Fibroblast of skin of back (primary cell): Measurements from ENCODE around the gene C19orf38.
A peak's percentile ranks its signal among the peaks of the same experiment; 100 is the strongest.
"Not testable (repeated sequence)": the region's sequence is repeated elsewhere in the genome, so short reads cannot be mapped to it uniquely, and the experiment has no call there.

Experiments
- DNase-seq: peaks from one replicate; pipeline ENCODE4 v3.0.0-alpha.2; 2013

The C19orf38 gene

GRCh38 chr19:10852098-10852800 is 4.0 kb downstream of the C19orf38 start:
- DNase-seq, result peak; percentile 82

DNA sequence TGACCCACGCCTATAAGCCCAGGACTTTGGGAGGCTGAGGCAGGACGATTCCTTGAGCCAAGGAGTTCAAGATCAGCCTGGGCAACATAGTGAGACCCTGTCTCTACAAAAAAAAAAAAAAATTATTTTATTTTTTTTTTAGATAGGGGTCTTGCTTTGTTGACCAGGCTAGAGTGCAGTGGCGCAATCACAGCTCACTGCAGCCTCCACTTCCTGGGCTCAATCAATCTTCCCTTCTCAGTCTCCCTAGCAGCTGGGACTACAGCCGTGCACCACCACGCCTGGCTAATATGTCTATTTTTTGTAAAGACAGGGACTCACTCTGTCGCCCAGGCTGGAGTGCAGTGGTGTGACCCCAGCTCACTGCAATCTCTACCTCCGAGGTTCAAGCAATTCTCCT is 4.7 kb downstream of the C19orf38 start:
- no peak for DNase-seq

DNA sequence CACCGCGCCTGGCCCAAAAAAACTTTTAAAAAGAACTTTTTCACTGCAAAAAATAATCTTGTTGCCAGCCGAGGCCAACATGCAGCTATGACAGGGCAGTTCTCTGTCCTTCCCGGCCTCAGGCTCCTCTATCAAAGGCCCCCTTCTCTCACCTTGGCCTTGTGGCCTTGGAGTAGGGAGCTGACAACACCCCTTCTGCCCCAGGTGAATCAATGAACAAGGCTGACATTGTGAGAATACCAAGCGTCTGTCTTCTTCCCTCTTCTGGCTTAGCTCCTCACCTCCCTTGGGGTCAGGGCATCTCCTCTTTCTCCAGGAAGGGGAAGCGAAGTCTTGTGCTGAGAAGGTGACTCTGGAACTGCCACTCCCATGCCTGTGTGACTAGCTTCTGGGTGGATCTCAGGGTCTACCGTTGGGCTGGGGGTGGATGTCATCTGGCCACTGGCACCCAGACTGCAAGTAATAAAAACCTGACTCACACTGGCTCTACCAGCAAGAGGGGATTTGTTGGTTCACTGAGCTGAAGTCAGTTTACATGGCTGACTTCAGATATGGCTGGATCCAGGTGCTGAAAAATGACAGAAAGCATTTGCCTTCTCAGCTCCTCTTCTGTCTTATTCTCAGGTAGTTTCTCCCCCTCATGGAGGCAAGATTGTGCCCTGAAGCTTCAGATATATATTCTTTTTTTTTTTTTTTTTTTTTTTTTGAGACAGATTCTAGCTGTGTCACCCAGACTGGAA is 6.3 kb downstream of the C19orf38 start:
- DNase-seq, result no peak

DNA sequence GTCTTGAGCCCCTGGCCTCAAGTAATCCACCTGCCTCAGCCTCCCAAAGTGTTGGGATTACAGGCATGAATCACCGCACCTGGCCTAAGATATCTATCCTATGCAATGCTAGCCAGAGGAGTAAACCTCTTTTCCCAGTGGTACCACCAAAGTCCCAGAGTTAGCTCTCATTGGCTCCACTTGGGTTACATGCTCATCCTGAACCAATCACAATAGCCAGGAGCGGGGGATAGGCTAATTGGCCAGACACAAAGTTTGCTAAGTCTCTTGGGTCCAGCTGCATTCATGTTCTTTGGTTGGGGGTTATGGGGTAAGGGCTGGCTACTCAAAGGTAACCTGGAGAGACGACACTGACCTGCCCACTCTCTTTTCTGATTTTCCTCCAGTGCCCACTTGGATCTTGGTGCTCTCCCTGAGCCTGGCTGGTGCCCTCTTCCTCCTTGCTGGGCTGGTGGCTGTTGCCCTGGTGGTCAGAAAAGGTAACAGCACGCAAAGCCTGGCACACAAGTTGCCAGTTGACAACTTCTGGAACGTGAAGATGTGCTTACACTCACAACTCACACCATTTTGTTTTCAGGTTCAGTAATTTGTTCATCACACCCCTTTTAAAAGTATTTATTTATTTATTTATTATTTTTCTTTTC is 7.8 kb downstream of the C19orf38 start:
- DNase-seq, result peak; percentile 23

DNA sequence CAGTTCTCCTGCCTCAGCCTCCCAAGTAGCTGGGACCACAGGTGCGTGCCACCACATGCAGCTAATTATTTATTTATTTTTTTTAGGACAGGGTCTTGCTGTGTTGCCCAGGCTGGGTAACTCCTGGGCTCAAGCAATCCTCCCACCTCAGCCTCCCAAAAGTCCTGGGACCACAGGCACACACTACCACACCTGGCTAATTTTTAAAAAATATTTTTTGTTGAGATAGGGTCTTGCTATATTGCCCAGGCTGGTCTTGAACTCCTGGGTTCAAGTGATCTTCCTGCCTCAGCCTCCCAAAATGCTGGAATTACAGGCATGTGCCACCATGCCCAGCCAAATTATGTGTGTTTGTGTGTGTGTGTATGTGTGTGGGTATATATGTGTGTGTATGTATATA is 8.7 kb downstream of the C19orf38 start:
- DNase-seq, result not testable (repeated sequence)

- DNase-seq, result peak; percentile 22
Observed at GRCh38 chr19:10858204-10858828, 10.1 kb downstream of the C19orf38 start.

GRCh38 chr19:10861103-10861651 is 13.0 kb downstream of the C19orf38 start:
- DNase-seq, result peak; percentile 29

DNA sequence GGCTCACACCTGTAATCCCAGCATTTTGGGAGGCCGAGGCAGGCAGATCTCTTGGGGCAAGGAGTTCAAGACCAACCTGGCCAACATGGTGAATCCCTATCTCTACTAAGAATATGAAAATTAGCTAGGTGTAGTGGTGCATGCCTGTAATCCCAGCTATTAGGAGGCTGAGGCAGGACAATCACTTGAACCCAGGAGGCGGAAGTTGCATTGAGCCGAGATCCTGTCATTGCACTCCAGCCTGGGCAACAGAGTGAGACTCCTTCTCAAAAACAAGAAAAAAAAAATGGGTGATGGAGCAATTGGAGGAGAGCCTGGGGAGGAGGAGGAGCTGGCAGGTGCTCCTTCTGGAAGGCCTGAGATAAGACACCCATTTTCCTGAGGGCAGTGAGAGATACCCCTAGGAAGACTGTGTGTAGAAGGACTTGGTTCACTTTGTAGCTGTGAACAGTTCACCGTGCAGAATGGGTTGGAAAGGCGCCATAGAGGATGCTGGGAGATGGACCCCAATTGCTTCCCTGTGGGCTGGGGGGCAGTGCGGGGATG is 14.4 kb downstream of the C19orf38 start:
- no peak for DNase-seq

DNA sequence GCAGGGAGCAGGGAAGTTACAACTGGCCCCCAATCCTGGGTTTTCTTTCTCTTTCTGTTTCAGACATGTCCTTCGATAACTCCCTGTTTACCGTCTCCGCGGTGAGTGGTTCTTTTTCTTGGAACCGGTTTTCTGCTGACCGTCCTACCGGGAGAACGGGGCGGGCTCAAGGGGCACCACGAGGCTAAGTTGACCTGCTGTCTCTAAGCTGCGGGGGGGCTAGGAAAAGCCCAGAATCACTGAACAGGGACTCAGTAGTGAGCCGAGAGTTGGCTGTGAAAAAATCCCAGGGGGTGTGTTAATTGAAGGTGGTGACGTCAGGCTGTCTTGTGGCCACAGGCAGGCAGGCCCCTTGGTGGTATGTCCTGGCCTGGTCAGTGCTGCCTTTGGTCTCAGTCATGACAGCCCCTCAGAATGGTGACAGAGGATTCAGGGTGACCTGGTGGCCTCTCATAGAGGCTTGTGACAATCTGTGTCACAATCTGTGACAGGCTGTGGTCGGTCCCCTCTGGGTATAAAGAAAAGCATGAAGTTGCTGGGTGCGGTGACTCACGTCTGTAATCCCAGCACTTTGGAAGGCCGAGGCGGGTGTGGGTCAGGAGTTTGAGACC is 15.0 kb downstream of the C19orf38 start:
- DNase-seq, result peak; percentile 67

DNA sequence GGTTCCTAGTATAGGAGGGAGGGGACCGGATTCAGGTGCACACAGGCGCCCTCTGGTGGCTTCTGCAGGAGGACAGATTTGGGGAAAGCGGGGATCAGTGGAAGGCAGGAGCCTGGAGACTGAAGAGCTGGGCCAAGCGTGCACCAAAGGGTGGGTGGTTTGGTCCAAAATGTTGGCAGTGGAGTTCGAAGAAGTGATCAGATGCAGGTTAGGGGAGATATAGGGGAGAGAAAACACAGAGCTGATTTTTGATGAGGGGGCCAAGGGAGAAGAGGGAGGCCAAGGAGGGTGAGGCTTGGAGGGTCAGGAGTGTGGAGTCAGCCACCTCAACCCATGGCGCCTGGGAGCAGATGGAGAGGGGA is 16.3 kb downstream of the C19orf38 start:
- DNase-seq, result peak; percentile 73

GRCh38 chr19:10866495-10866894 is 18.3 kb downstream of the C19orf38 start:
- DNase-seq, result no peak

- no peak for DNase-seq
Observed at GRCh38 chr19:10868872-10869547, 20.8 kb downstream of the C19orf38 start.

GRCh38 chr19:10869872-10870311 is 21.7 kb downstream of the C19orf38 start:
- not testable (repeated sequence) for DNase-seq

- no peak for DNase-seq
Observed at GRCh38 chr19:10870501-10870954, 22.3 kb downstream of the C19orf38 start.

GRCh38 chr19:10870955-10871603 is 22.9 kb downstream of the C19orf38 start, which contains the start of gene CARM1:
Gene CARM1 (plus strand): TSS chr19:10871553. CDS start chr19:10871703, 150 bp downstream.
- peak; percentile 96 for DNase-seq

DNA sequence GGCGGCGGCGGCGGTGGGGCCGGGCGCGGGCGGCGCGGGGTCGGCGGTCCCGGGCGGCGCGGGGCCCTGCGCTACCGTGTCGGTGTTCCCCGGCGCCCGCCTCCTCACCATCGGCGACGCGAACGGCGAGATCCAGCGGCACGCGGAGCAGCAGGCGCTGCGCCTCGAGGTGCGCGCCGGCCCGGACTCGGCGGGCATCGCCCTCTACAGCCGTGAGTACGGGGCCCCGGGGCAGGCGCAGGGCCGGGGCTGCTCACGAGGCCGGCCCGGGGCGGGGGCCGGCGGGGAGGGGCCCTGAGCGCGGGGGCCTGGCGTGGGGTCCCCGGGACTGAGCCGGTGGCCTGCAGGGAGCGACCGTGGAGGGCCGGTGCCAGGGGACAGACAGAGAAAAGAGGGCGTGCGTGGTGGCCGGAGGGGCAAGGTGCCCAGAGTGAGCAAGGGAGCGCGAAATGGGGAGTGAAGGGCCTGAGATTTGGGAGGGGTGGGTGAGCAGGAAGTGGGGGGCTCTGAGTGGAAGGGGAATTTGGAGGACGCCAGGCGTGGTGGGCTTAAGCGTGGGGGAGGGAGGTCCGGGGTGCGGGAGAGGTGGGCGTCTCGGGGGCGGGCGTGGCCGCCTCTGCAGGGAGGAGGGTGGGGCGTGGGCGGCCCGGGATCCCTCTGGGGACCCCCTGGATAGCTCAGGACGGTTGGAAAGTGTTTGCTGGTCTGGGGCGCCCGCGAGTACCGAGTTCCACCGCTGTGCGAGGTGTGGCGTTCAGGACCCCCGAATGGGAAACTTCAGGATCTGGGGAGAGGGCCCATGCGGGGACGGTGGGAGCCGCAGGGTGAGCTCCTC is 23.7 kb downstream of the C19orf38 start:
- peak; percentile 25 for DNase-seq

DNA sequence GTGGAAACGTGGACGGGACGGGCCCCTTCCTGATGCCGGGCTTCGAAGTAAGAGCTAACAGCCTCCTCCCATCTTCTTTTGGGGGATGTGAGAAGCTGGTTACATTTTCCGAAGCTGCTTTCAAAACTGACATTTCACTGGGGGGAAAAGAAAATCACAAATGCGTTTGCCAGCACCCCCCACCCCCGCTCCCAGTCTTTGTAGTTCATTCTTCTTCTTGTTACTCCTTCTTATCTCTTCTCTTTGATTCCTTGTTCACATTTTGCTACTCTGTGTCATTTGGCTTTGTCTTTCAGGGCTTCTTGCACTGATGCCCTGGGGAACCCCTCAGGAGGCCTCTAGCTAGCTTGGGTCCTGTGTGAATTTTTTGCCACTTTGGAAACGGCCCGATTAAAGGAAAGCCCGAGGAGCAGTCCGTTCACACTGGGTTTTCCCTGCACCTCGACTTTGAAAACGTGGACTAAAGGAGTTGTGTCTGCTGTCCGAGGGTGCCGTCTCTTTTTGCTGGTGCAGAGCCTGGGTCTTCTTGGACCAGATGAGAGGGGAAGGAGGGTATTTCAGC is 24.4 kb downstream of the C19orf38 start:
- no peak for DNase-seq

- no peak for DNase-seq
Observed at GRCh38 chr19:10874024-10874423, 25.8 kb downstream of the C19orf38 start.
